CD4-positive, alpha-beta T cell (primary cell): ENCODE data around the gene KIF26A. TPM values are rescaled to one million over a fixed set of nuclear protein-coding genes. Genes with fewer than 3 reads are reported as not detected.
"Not testable (repeated sequence)": the region's sequence is repeated elsewhere in the genome, so short reads cannot be mapped to it uniquely, and the experiment has no call there.

Experiments used
- ATAC-seq: fragments of 200-7000 bp; cut with Tn5 transposase; one replicate; pipeline ENCODE4 v1.10.0; 2022; ENCODE audit warnings: mild to moderate bottlenecking; ENCODE audit not compliant: poor library complexity
- CTCF ChIA-PET: fragments of 350-600 bp; sonication (Branson Sonifier 250); formaldehyde crosslinking; loops from one replicate; lab custom pipeline; 2021; ENCODE audit warnings: antibody characterized with exemption, inconsistent platforms; lab: Charles Lee
- POLR2A ChIA-PET: fragments of 350-600 bp; sonication (Branson Sonifier 250); formaldehyde crosslinking; loops from one replicate; lab custom pipeline; 2021; ENCODE audit warnings: antibody characterized with exemption, inconsistent platforms; lab: Charles Lee
- DNase-seq, 14 experiments: peaks; one replicate each; pipeline ENCODE4 v3.0.0-alpha.2; 2013 to 2020; ENCODE audit warnings: mixed read lengths in 2 of 14
- H3K27ac ChIP-seq, 2 donors: one replicate each; pipeline versions ENCODE4 v1.5.1 to v1.7.0; 2013; ENCODE audit warnings: low read length in 2 of 2, low read depth in 1 of 2, mild to moderate bottlenecking in 1 of 2
- H3K27me3 ChIP-seq, 2 experiments: 1 replicate in 1 of 2; 2 replicates in 1 of 2; pipeline versions ENCODE4 v1.6.1 to v1.7.0; 2013; ENCODE audit warnings: low read length in 2 of 2, control low read depth in 1 of 2, mild to moderate bottlenecking in 1 of 2, moderate library complexity in 1 of 2; ENCODE audit not compliant: insufficient read depth in 2 of 2, control insufficient read depth in 1 of 2
- H3K36me3 ChIP-seq: one replicate; pipeline ENCODE4 v1.6.1; 2013; ENCODE audit warnings: low read length, control low read depth; ENCODE audit not compliant: insufficient read depth
- H3K4me1 ChIP-seq: one replicate; pipeline ENCODE4 v1.6.1; 2013; ENCODE audit warnings: low read length, control low read depth; ENCODE audit not compliant: insufficient read depth
- H3K4me3 ChIP-seq: one replicate; pipeline ENCODE4 v1.5.1; 2013; ENCODE audit warnings: mild to moderate bottlenecking, low read length, moderate library complexity
- H3K9me3 ChIP-seq, 2 experiments: 1 replicate in 1 of 2; 2 replicates in 1 of 2; pipeline versions ENCODE4 v1.6.1 to v1.7.0; 2013; ENCODE audit warnings: low read length in 2 of 2, mild to moderate bottlenecking in 2 of 2, control low read depth in 1 of 2, moderate library complexity in 1 of 2; ENCODE audit not compliant: control insufficient read depth in 1 of 2, insufficient read depth in 1 of 2
- H3K27ac Mint-ChIP-seq: one replicate; pipeline ENCODE4 v1.8.0; 2020; ENCODE audit warnings: mixed read lengths
- H3K27me3 Mint-ChIP-seq: one replicate; pipeline ENCODE4 v1.8.0; 2021; ENCODE audit warnings: mixed read lengths
- H3K36me3 Mint-ChIP-seq: one replicate; pipeline ENCODE4 v1.8.0; 2021; ENCODE audit warnings: low read depth, mixed read lengths
- H3K4me1 Mint-ChIP-seq: one replicate; pipeline ENCODE4 v1.8.0; 2021; ENCODE audit warnings: low read depth, mixed read lengths
- H3K4me3 Mint-ChIP-seq: one replicate; pipeline ENCODE4 v1.8.0; 2020; ENCODE audit warnings: mild to moderate bottlenecking, mixed read lengths
- H3K9me3 Mint-ChIP-seq: one replicate; pipeline ENCODE4 v1.8.0; 2020; ENCODE audit warnings: mixed read lengths
- CTCF ChIP-seq: fragments of 200-600 bp; IDR thresholded peaks from one replicate; pipeline ENCODE4 v1.8.0; 2022; ENCODE audit warnings: antibody characterized with exemption, mild to moderate bottlenecking
- intact Hi-C, 2 experiments: fragments of 100-400 bp; cut with DNase I in 1 of 2; cut with micrococcal nuclease in 1 of 2; formaldehyde crosslinking; loops; one replicate each; pipeline versions ENCODE4 v1.15.1 to v1.9.0; 2023 to 2025; cut with DNase I, micrococcal nuclease
- total RNA-seq, 174 experiments: library from RNA in 2 of 174; stranded (reverse) in 2 of 174; gene quantifications; one replicate each; pipeline ENCODE4 v1.2.3 and lab custom pipeline; 2021 to 2026

Gene KIF26A
- total RNA-seq, 2 experiments from 2014 or later = 0.25 to 0.31 TPM

GRCh38 chr14:104224131-104224505 lies 85.7 kb downstream of the KIF26A start:
- peaks cover 11% of the 10 kb centered on the region for H3K27me3 Mint-ChIP-seq
- H3K4me3 Mint-ChIP-seq = no peak overlapping the region
- CTCF ChIA-PET = no interaction called here
- no peak for TF ChIP-seq CTCF
- H3K36me3 ChIP-seq = no peaks in the 10 kb centered on the region
- ATAC-seq = no peak
- no peak for DNase-seq
- H3K36me3 Mint-ChIP-seq = no peaks in the 10 kb centered on the region
- peaks cover 26% of the 10 kb centered on the region for H3K4me1 ChIP-seq
- no peak overlapping the region for H3K4me3 ChIP-seq
- H3K27ac Mint-ChIP-seq = no peak overlapping the region
- POLR2A ChIA-PET = no interaction called here
- H3K9me3 ChIP-seq = peaks cover 0 to 21% of the 10 kb centered on the region in 2 experiments
- no peak overlapping the region for H3K27ac ChIP-seq
- peaks cover 18 to 20% of the 10 kb centered on the region in 2 experiments for H3K27me3 ChIP-seq
- H3K4me1 Mint-ChIP-seq = peaks cover 14% of the 10 kb centered on the region
- no peaks in the 10 kb centered on the region for H3K9me3 Mint-ChIP-seq
- intact Hi-C loops = no loop called here

GRCh38 chr14:104224506-104225277 lies 86.3 kb downstream of the KIF26A start:
- intact Hi-C loops = no loop called here
- DNase-seq = peak in 6 of 14 experiments; percentile 6 to 39 (median 25)
- Histone ChIP-seq H3K27me3 (peaks cover 18 to 20% of the 10 kb centered on the region in 2 experiments), H3K36me3 (no peaks in the 10 kb centered on the region), H3K27ac (no peak overlapping the region), H3K4me3 (no peak overlapping the region), H3K4me1 (peaks cover 26% of the 10 kb centered on the region), H3K9me3 (peaks cover 0 to 23% of the 10 kb centered on the region in 2 experiments)
- no peaks in the 10 kb centered on the region for H3K9me3 Mint-ChIP-seq
- H3K27ac Mint-ChIP-seq = no peak overlapping the region
- no peak overlapping the region for H3K4me3 Mint-ChIP-seq
- ChIA-PET POLR2A (no interaction called here), CTCF (interaction anchor here (0.6 kb wide), 1 partner anchor 321 kb away, joined by 3 read pairs; no protein-coding TSS in a partner anchor)
- no peaks in the 10 kb centered on the region for H3K36me3 Mint-ChIP-seq
- peaks cover 14% of the 10 kb centered on the region for H3K4me1 Mint-ChIP-seq
- H3K27me3 Mint-ChIP-seq = peaks cover 11% of the 10 kb centered on the region
- TF ChIP-seq CTCF = peak; percentile 21
- ATAC-seq = no peak

- H3K36me3 ChIP-seq, H3K27ac Mint-ChIP-seq, H3K9me3 Mint-ChIP-seq, H3K36me3 Mint-ChIP-seq, H3K4me3 Mint-ChIP-seq, H3K27ac ChIP-seq, ATAC-seq, CTCF ChIA-PET, H3K4me3 ChIP-seq, POLR2A ChIA-PET, intact Hi-C loops: not testable (repeated sequence)
- peaks cover 11% of the 10 kb centered on the region for H3K27me3 Mint-ChIP-seq
- Histone ChIP-seq H3K4me1 (peaks cover 26% of the 10 kb centered on the region), H3K9me3 (peaks cover 0 to 25% of the 10 kb centered on the region in 2 experiments), H3K27me3 (peaks cover 14 to 20% of the 10 kb centered on the region in 2 experiments)
- H3K4me1 Mint-ChIP-seq = peaks cover 14% of the 10 kb centered on the region
- DNase-seq = peak in 6 of 14 experiments; percentile 6 to 34 (median 14)
Observed at GRCh38 chr14:104225278-104226190, 87.1 kb downstream of the KIF26A start.
